Head of caudate nucleus (tissue), 42 donors: ENCODE results near the gene RAB4B.
"Not testable (repeated sequence)": the region's sequence is repeated elsewhere in the genome, so short reads cannot be mapped to it uniquely, and the experiment has no call there.

Source experiments
- DNase-seq, 42 donors: peaks; one replicate each; pipeline versions ENCODE4 v3.0.0 to v3.0.0-alpha.2; 2020 to 2021; ENCODE audit warnings: mixed read lengths in 7 of 42
- intact Hi-C: fragments of 100-400 bp; cut with DNase I; formaldehyde crosslinking; loops from one replicate; pipeline ENCODE4 v1.15.0; 2022

RAB4B gene

DNA sequence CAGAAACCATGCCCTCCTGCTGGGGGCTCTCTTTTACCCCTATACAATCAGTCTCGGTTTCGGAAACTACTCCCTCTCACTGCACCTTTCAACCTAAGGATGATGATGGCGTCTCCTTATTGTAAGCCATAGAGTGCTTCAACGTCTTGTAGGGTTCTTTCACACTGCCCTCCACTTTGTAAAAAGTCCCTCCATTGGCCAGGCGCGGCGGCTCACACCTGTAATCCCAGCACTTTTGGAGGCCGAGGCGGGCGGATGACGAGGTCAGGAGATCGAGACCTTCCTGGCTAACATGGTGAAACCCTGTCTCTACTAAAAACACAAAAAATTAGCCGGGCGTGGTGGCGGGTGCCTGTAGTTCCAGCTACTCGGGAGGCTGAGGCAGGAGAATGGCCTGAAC, 52.7 kb downstream of the RAB4B start:
- DNase-seq, intact Hi-C loops: not testable (repeated sequence)

DNA sequence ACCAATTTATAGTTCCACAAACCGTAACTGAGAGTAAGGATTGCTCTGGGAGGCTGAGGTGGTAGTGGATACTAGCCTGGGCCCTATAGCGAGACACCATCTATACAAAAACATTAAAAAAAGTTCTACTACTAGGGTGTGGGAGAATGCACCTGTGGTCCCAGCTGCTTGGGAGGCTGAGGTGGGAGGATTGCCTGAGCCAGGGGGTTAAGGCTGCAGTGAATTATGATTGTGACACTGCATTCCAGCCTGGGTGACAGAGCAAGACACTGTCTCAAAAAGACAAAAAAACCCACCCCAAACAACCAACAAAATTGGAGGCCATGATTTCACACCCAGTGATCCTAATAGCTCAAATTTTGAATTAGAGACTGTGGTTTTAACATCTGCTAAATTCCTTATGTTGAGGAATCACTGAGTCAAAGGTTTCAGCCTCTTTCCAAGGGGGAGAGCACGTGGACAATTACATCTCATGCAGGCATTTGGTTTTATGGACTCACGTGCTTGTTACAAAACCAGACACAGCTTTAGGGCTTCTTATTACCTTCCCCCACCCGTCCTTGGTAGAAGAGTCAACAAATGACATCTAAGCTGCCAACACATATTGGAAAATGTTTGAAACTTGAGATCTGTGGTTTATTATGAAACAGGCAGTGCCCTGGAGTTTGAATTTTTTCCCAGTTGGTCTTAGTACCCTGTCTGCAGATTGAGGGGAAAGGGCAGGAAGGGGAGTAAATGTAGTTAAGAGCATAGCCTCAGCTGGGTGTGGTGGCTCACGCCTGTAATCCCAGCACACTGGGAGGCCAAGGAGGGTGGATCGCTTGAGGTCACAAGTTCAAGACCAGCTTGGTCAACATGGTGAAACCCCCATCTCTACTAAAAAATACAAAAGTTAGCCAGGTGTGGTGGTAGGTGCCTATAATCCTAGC, 53.7 kb downstream of the RAB4B start:
- no peak for DNase-seq
- intact Hi-C loops: no loop called here

DNA sequence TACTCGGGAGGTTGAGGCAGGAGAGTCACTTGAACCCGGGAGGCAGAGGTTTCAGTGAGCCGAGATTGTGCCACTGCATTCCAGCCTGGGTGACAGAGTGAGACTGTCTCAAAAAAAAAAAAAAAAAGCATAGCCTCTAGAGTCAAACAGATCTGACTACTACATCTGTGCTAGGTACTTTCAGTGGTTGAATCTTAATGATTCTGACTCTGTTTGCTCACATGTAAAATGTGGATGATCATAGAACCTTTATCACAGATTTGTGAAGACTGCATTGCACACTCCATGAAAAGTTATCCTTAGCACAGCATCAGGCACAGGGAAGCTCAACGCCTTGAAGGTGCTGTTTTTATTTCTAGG, 54.4 kb downstream of the RAB4B start:
- intact Hi-C loops, DNase-seq: not testable (repeated sequence)

- intact Hi-C loops, DNase-seq: not testable (repeated sequence)
Observed at GRCh38 chr19:40833728-40834533, 55.9 kb downstream of the RAB4B start.

GRCh38 chr19:40836754-40837429, 58.8 kb downstream of the RAB4B start:
- DNase-seq: no peak
- intact Hi-C loops: no loop called here

- DNase-seq, intact Hi-C loops: not testable (repeated sequence)
Observed at GRCh38 chr19:40838477-40838876, 60.4 kb downstream of the RAB4B start.

DNA sequence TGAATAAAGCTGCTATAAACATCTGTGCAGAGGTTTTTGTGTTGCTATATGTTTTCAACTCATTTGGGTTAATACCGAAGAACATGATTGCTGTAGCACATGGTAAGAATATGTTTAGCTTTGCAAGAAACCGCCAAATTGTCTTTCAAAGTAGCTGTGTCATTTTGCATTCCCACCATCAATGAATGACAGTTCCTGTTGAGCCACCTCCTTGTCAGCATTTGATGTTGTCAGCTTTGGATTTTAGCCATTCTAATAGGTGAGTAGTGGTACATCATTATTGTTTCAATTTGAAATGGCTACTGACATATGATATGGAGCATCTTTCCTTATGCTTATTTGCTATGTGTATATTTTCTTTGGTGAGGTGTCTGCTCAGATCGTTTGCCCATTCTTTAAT, 64.0 kb downstream of the RAB4B start:
- intact Hi-C loops, DNase-seq: not testable (repeated sequence)

GRCh38 chr19:40842997-40843652, 65.1 kb downstream of the RAB4B start:
- intact Hi-C loops, DNase-seq: not testable (repeated sequence)

DNA sequence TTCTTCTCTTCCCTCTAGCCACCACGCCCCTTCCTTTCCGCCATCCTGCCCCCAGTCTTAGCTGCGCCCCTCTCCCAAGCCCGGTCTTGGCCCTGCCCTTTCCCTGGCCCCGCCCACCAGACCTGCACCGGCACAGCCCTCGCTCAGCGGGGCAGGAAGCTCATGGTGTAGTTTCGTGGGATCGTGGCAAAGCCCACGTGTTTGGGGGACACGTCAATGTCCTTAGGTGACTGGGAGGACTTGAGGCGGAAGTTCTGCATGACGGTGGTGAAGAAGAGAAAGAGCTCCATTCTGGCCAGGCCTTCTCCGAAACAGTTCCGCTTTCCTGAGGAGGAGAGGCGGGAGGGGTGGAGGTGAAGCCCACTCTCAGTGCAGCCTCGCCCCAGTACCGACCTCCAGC, 65.6 kb downstream of the RAB4B start:
- intact Hi-C loops, DNase-seq: not testable (repeated sequence)
